GM12878 (cell line): Measurements from ENCODE around the gene TCEANC2. TPM values are rescaled to one million over a fixed set of nuclear protein-coding genes. Genes with fewer than 3 reads are reported as not detected.

Source experiments
- ATAC-seq: fragments of 200-7000 bp; cut with Tn5 transposase; 3 replicates; pipeline ENCODE4 v1.9.1; 2020; ENCODE audit warnings: mild to moderate bottlenecking, moderate library complexity
- BruUV-seq: library from RNA; stranded (reverse); fragments of 400-500 nt; replicated peaks from 2 replicates; lab custom pipeline; 2021; lab: Mats Ljungman, UMichigan
- CTCF ChIA-PET: fragments of 300-600 bp; sonication (Branson Sonifier 250); formaldehyde crosslinking; extraction: SDS; loops from one replicate; lab custom pipeline; 2021; ENCODE audit warnings: inconsistent platforms; lab: Yijun Ruan, JAX
- POLR2A ChIA-PET: fragments of 350-600 bp; formaldehyde crosslinking; extraction: SDS; loops from one replicate; lab custom pipeline; 2021; ENCODE audit warnings: inconsistent platforms; lab: Charles Lee
- RAD21 ChIA-PET: fragments of 300-600 bp; sonication (Branson Sonifier 250); formaldehyde crosslinking; loops from one replicate; lab custom pipeline; 2023; ENCODE audit warnings: antibody characterized with exemption; ENCODE audit not compliant: unreplicated experiment; lab: Charles Lee
- SMC1A ChIA-PET: fragments of 300-600 bp; sonication (Branson Sonifier 250); formaldehyde crosslinking; loops from one replicate; lab custom pipeline; 2023; ENCODE audit not compliant: unreplicated experiment, uncharacterized antibody; lab: Charles Lee
- DNase-seq: peaks from one replicate; pipeline ENCODE4 v3.0.0-alpha.2; 2011; ENCODE audit warnings: low read depth, low spot score
- FAIRE-seq: peaks from 3 replicates; lab custom pipeline; 2011; peaks lifted over from hg19 to GRCh38; lab: Jason Lieb, UNC
- H2AFZ ChIP-seq: 2 replicates; pipeline ENCODE4 v1.6.0; 2011; ENCODE audit warnings: low read depth, low read length, control low read depth; ENCODE audit not compliant: control insufficient read depth
- H3K27ac ChIP-seq: 2 replicates; pipeline ENCODE4 v1.5.1; 2011; ENCODE audit warnings: control low read depth; ENCODE audit not compliant: control insufficient read depth, insufficient read depth
- H3K27me3 ChIP-seq, 2 experiments: replicated peaks in 1 of 2; 2 replicates each; pipeline versions ENCODE4 v1.6.0 to v1.6.1; 2011; ENCODE audit warnings: low read length in 1 of 2; ENCODE audit not compliant: control insufficient read depth in 2 of 2, insufficient read depth in 2 of 2
- H3K36me3 ChIP-seq, 2 experiments: 2 replicates each; pipeline ENCODE4 v1.5.1; 2011; ENCODE audit warnings: low read length in 1 of 2; ENCODE audit not compliant: control insufficient read depth in 2 of 2, insufficient read depth in 2 of 2
- H3K4me1 ChIP-seq: 2 replicates; pipeline ENCODE4 v1.6.1; 2011; ENCODE audit warnings: mild to moderate bottlenecking, low read length, moderate library complexity, mixed read lengths; ENCODE audit not compliant: control insufficient read depth, insufficient read depth
- H3K4me2 ChIP-seq: 2 replicates; pipeline ENCODE4 v1.6.0; 2011; ENCODE audit warnings: control low read depth; ENCODE audit not compliant: control insufficient read depth, insufficient read depth
- H3K4me3 ChIP-seq: fragments of 200-600 bp; sonication (generic); 2 replicates; pipeline ENCODE4 v1.5.1; 2016
- H3K79me2 ChIP-seq: 2 replicates; pipeline ENCODE4 v1.6.0; 2011; ENCODE audit warnings: low read length; ENCODE audit not compliant: control insufficient read depth, insufficient read depth
- H3K9ac ChIP-seq: 2 replicates; pipeline ENCODE4 v1.8.0; 2011; ENCODE audit warnings: low read length, control low read depth, mixed read lengths; ENCODE audit not compliant: control insufficient read depth, insufficient read depth
- H3K9me3 ChIP-seq: replicated peaks from 3 replicates; pipeline ENCODE4 v1.5.1; 2011; ENCODE audit warnings: mild to moderate bottlenecking, low read length; ENCODE audit not compliant: control insufficient read depth, insufficient read depth
- H4K20me1 ChIP-seq: 2 replicates; pipeline ENCODE4 v1.6.0; 2011; ENCODE audit not compliant: control insufficient read depth, insufficient read depth
- BCL11A ChIP-seq: IDR thresholded peaks from 2 replicates; pipeline ENCODE4 v1.6.1; 2011; ENCODE audit warnings: low read depth, low read length
- CBX3 ChIP-seq: fragments of 200-600 bp; sonication (generic); IDR thresholded peaks from 2 replicates; pipeline ENCODE4 v1.6.1; 2016; ENCODE audit warnings: low read depth, borderline replicate concordance
- CHD1 ChIP-seq: IDR thresholded peaks from 2 replicates; pipeline ENCODE4 v1.6.1; 2012; ENCODE audit warnings: low read depth, low read length, improper control_type of control experiment
- ESRRA ChIP-seq: IDR thresholded peaks from 2 replicates; pipeline ENCODE4 v1.6.1; 2012; ENCODE audit warnings: mild to moderate bottlenecking, low read length, improper control_type of control experiment
- MEF2A ChIP-seq: IDR thresholded peaks from 2 replicates; pipeline ENCODE4 v1.6.1; 2011; ENCODE audit warnings: low read depth, mild to moderate bottlenecking, low read length, moderate library complexity; ENCODE audit not compliant: insufficient read depth
- POU2F2 ChIP-seq: IDR thresholded peaks from 3 replicates; pipeline ENCODE4 v1.6.1; 2011; ENCODE audit warnings: low read depth, mild to moderate bottlenecking, low read length, borderline replicate concordance
- SIX5 ChIP-seq: IDR thresholded peaks from 2 replicates; pipeline ENCODE4 v1.6.1; 2011; ENCODE audit warnings: mild to moderate bottlenecking, low read depth, low read length, moderate library complexity; ENCODE audit not compliant: severe bottlenecking
- SP1 ChIP-seq: IDR thresholded peaks from one replicate; pipeline ENCODE4 v1.6.1; 2011; ENCODE audit warnings: low read depth, low read length
- SUPT20H ChIP-seq: IDR thresholded peaks from 2 replicates; pipeline ENCODE4 v1.6.1; 2011; ENCODE audit warnings: low read depth, mild to moderate bottlenecking, low read length, moderate library complexity, borderline replicate concordance; ENCODE audit not compliant: control insufficient read depth
- WGBS: methylation state at CpG from one replicate; pipeline ENCODE4 v1.1.6; 2016; ENCODE audit warnings: low lambda C conversion rate; ENCODE audit not compliant: insufficient replicate concordance, insufficient coverage; ENCODE audit errors: missing lambda C conversion rate; 5-methylcytosine and 5-hydroxymethylcytosine counted together
- in situ Hi-C: fragments of 300-500 bp; cut with MboI; formaldehyde crosslinking; loops from 9 replicates; pipeline ENCODE4 v1.14.3; 2018; ENCODE audit warnings: mixed read lengths
- intact Hi-C: fragments of 100-400 bp; cut with micrococcal nuclease; formaldehyde crosslinking; loops from one replicate; pipeline ENCODE4 v1.14.2; 2022; ENCODE audit not compliant: unreplicated experiment
- polyA plus RNA-seq, 11 experiments: library from polyadenylated mRNA; depleted of rRNA in 4 of 11; unstranded in 6 of 11; stranded (reverse) in 5 of 11; fragments of >200 nt; fragmentation: Nextera tagmentation in 4 of 11; fragmentation: Illumina TruSeq in 1 of 11; extraction: Ambion mirVana in 4 of 11; extraction: Trizol in 1 of 11; gene quantifications; 1 replicate in 1 of 11; 2 replicates in 10 of 11; pipeline versions ENCODE4 v1.2.1 to v1.2.3, GENCODE V29; 2011 to 2016; ENCODE audit warnings: inconsistent platforms in 2 of 11, missing spikeins in 2 of 11, low read depth in 1 of 11
- total RNA-seq, 4 experiments: library from RNA; depleted of rRNA in 3 of 4; stranded (reverse); fragments of >200 nt in 3 of 4; fragmentation: Illumina TruSeq in 1 of 4; extraction: Trizol in 1 of 4; gene quantifications; 2 replicates each; pipeline versions ENCODE4 v1.2.1 to v1.2.3, GENCODE V29; 2013 to 2021
- TF ChIP-seq, protein P1 (sequence below): IDR thresholded peaks from 2 replicates; pipeline ENCODE4 v1.6.1; 2012; ENCODE audit warnings: low read depth, low read length, improper control_type of control experiment
- TF ChIP-seq, protein P2 (sequence below): fragments of 450-650 bp; IDR thresholded peaks from 2 replicates; pipeline ENCODE4 v1.6.1; 2017; ENCODE audit warnings: mild to moderate bottlenecking, moderate library complexity
- TF ChIP-seq, protein P3 (sequence below): IDR thresholded peaks from 2 replicates; pipeline ENCODE4 v1.6.1; 2011; ENCODE audit warnings: low read depth, low read length, improper control_type of control experiment, borderline replicate concordance
- TF ChIP-seq, protein P4 (sequence below): fragments of 450-650 bp; IDR thresholded peaks from 2 replicates; pipeline ENCODE4 v1.6.1; 2017; ENCODE audit warnings: mild to moderate bottlenecking, moderate library complexity

Gene TCEANC2
- total and polyA plus RNA-seq, 10 of the 15 experiments (the other 5 are each of a cell fraction or from before 2014, with no cell fraction given): 4.4 to 13.2 (median 6.4) TPM

DNA sequence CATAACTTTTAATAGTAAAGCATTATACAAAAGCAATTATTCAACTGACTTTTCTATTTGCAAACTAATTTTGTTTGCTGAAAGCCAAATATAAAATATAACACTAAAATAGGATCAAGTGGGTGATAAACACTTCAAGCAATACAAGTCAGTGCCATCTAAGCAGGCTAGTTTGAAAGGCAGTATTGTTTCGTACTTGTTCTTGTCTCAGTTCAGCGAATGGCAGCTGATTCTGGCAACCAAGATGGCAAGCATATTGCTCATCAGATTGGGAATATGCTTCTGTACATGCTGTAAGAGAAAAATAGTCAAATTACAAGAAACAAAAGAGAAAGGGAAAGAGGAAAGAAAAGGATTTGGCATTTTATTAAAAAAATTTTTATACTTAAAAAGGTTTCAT is 7.9 kb upstream of the TCEANC2 start:
- TF ChIP-seq CBX3 (no peak), ESRRA (no peak), CHD1 (no peak), MEF2A (no peak), SP1 (no peak), SUPT20H (no peak), BCL11A (no peak), SIX5 (no peak), POU2F2 (no peak)
- TF ChIP-seq, protein P1, sequence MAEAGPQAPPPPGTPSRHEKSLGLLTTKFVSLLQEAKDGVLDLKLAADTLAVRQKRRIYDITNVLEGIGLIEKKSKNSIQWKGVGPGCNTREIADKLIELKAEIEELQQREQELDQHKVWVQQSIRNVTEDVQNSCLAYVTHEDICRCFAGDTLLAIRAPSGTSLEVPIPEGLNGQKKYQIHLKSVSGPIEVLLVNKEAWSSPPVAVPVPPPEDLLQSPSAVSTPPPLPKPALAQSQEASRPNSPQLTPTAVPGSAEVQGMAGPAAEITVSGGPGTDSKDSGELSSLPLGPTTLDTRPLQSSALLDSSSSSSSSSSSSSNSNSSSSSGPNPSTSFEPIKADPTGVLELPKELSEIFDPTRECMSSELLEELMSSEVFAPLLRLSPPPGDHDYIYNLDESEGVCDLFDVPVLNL: no peak
- TF ChIP-seq, protein P2, sequence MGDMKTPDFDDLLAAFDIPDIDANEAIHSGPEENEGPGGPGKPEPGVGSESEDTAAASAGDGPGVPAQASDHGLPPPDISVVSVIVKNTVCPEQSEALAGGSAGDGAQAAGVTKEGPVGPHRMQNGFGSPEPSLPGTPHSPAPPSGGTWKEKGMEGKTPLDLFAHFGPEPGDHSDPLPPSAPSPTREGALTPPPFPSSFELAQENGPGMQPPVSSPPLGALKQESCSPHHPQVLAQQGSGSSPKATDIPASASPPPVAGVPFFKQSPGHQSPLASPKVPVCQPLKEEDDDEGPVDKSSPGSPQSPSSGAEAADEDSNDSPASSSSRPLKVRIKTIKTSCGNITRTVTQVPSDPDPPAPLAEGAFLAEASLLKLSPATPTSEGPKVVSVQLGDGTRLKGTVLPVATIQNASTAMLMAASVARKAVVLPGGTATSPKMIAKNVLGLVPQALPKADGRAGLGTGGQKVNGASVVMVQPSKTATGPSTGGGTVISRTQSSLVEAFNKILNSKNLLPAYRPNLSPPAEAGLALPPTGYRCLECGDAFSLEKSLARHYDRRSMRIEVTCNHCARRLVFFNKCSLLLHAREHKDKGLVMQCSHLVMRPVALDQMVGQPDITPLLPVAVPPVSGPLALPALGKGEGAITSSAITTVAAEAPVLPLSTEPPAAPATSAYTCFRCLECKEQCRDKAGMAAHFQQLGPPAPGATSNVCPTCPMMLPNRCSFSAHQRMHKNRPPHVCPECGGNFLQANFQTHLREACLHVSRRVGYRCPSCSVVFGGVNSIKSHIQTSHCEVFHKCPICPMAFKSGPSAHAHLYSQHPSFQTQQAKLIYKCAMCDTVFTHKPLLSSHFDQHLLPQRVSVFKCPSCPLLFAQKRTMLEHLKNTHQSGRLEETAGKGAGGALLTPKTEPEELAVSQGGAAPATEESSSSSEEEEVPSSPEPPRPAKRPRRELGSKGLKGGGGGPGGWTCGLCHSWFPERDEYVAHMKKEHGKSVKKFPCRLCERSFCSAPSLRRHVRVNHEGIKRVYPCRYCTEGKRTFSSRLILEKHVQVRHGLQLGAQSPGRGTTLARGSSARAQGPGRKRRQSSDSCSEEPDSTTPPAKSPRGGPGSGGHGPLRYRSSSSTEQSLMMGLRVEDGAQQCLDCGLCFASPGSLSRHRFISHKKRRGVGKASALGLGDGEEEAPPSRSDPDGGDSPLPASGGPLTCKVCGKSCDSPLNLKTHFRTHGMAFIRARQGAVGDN: no peak
- TF ChIP-seq, protein P3, sequence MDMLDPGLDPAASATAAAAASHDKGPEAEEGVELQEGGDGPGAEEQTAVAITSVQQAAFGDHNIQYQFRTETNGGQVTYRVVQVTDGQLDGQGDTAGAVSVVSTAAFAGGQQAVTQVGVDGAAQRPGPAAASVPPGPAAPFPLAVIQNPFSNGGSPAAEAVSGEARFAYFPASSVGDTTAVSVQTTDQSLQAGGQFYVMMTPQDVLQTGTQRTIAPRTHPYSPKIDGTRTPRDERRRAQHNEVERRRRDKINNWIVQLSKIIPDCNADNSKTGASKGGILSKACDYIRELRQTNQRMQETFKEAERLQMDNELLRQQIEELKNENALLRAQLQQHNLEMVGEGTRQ: no peak
- TF ChIP-seq, protein P4, sequence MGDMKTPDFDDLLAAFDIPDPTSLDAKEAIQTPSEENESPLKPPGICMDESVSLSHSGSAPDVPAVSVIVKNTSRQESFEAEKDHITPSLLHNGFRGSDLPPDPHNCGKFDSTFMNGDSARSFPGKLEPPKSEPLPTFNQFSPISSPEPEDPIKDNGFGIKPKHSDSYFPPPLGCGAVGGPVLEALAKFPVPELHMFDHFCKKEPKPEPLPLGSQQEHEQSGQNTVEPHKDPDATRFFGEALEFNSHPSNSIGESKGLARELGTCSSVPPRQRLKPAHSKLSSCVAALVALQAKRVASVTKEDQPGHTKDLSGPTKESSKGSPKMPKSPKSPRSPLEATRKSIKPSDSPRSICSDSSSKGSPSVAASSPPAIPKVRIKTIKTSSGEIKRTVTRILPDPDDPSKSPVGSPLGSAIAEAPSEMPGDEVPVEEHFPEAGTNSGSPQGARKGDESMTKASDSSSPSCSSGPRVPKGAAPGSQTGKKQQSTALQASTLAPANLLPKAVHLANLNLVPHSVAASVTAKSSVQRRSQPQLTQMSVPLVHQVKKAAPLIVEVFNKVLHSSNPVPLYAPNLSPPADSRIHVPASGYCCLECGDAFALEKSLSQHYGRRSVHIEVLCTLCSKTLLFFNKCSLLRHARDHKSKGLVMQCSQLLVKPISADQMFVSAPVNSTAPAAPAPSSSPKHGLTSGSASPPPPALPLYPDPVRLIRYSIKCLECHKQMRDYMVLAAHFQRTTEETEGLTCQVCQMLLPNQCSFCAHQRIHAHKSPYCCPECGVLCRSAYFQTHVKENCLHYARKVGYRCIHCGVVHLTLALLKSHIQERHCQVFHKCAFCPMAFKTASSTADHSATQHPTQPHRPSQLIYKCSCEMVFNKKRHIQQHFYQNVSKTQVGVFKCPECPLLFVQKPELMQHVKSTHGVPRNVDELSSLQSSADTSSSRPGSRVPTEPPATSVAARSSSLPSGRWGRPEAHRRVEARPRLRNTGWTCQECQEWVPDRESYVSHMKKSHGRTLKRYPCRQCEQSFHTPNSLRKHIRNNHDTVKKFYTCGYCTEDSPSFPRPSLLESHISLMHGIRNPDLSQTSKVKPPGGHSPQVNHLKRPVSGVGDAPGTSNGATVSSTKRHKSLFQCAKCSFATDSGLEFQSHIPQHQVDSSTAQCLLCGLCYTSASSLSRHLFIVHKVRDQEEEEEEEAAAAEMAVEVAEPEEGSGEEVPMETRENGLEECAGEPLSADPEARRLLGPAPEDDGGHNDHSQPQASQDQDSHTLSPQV: no peak
- ChIA-PET POLR2A (no interaction called here), CTCF (interaction anchor here (0.7 kb wide), 1 partner anchor 32 kb away, joined by 4 read pairs; no protein-coding TSS in a partner anchor), RAD21 (interaction anchor here (1.0 kb wide), 1 partner anchor 101 kb away, joined by 3 read pairs; no protein-coding TSS in a partner anchor), SMC1A (no interaction called here)
- no peak overlapping the region for H3K4me2 ChIP-seq
- FAIRE-seq (no peak), DNase-seq (no peak), ATAC-seq (no peak)
- no peak overlapping the region for H3K4me3 ChIP-seq
- BruUV-seq: no TSS peak
- H4K20me1 ChIP-seq: no peaks in the 10 kb centered on the region
- H3K27ac ChIP-seq: no peak overlapping the region
- no peak overlapping the region for H3K9ac ChIP-seq
- no peaks in the 10 kb centered on the region for H3K9me3 ChIP-seq
- H3K79me2 ChIP-seq: peaks cover 46% of the 10 kb centered on the region
- H2AFZ ChIP-seq: no peak overlapping the region
- intact Hi-C loops (no loop called here), in situ Hi-C loops (no loop called here)
- peaks cover 0 to 12% of the 10 kb centered on the region in 2 experiments; a peak in 2 of 4 replicates for H3K36me3 ChIP-seq
- no peaks in the 10 kb centered on the region for H3K27me3 ChIP-seq
- WGBS: 100% methylated on average over 2 of the region's 2 CpGs
- peaks cover 18% of the 10 kb centered on the region for H3K4me1 ChIP-seq
